K562 (cell line): ENCODE data around the gene ALDH5A1. TPM values are rescaled to one million over a fixed set of nuclear protein-coding genes. Genes with fewer than 3 reads are reported as not detected.

Source experiments
- BCOR ChIP-seq: fragments of 450-650 bp; IDR thresholded peaks from 2 replicates; pipeline ENCODE4 v1.6.1; 2016
- SAFB2 ChIP-seq: fragments of 200-400 bp; formaldehyde crosslinking; IDR thresholded peaks from 2 replicates; pipeline ENCODE4 v1.6.1; 2018; ENCODE audit warnings: borderline replicate concordance, low read length, low read depth, moderate library complexity; ENCODE audit not compliant: severe bottlenecking
- ZBTB11 ChIP-seq, 3 experiments: fragments of 200-800 bp in 1 of 3; fragments of 250-450 bp in 1 of 3; fragments of 450-650 bp in 1 of 3; sonication (Bioruptor Pico) in 1 of 3; sonication (Bioruptor generic) in 1 of 3; formaldehyde crosslinking in 1 of 3; IDR thresholded peaks; 2 replicates each; pipeline versions ENCODE4 v1.6.1 to v1.8.0; 2016 to 2022; ENCODE audit warnings: mild to moderate bottlenecking in 2 of 3, missing genetic modification characterization in 2 of 3, missing compliant biosample characterization in 1 of 3, moderate library complexity in 1 of 3
- ZFP1 ChIP-seq: fragments of 450-650 bp; formaldehyde crosslinking; IDR thresholded peaks from 2 replicates; pipeline ENCODE4 v1.4.0; 2020; ENCODE audit warnings: mild to moderate bottlenecking, mixed read lengths
- ZNF175 ChIP-seq: fragments of 200-800 bp; sonication (Bioruptor generic); IDR thresholded peaks from 2 replicates; pipeline ENCODE4 v1.6.1; 2016; ENCODE audit warnings: low read depth, mild to moderate bottlenecking, missing genetic modification characterization, missing compliant biosample characterization
- ZSCAN29 ChIP-seq: fragments of 450-650 bp; IDR thresholded peaks from 2 replicates; pipeline ENCODE4 v1.6.1; 2017
- polyA plus RNA-seq, 8 experiments: library from polyadenylated mRNA; depleted of rRNA in 4 of 8; stranded (reverse) in 5 of 8; unstranded in 3 of 8; fragments of >200 nt; fragmentation: Nextera tagmentation in 2 of 8; fragmentation: Illumina TruSeq in 1 of 8; extraction: Ambion mirVana in 2 of 8; extraction: Trizol in 1 of 8; gene quantifications; 2 replicates each; pipeline versions ENCODE4 v1.2.1 to v1.2.3, GENCODE V29; 2011 to 2014; ENCODE audit warnings: inconsistent platforms in 1 of 8, missing spikeins in 1 of 8
- total RNA-seq, 7 experiments: library from RNA; depleted of rRNA in 6 of 7; stranded (reverse); fragments of >200 nt in 6 of 7; fragmentation: Illumina TruSeq in 2 of 7; extraction: Trizol in 2 of 7; gene quantifications; 2 replicates each; pipeline versions ENCODE4 v1.2.1 to v1.2.3, GENCODE V29; 2011 to 2021; ENCODE audit warnings: low replicate concordance in 1 of 7
- TF ChIP-seq, protein P1 (sequence below): fragments of 450-650 bp; IDR thresholded peaks from one replicate; pipeline ENCODE4 v1.6.1; 2018; ENCODE audit warnings: mild to moderate bottlenecking, moderate library complexity; ENCODE audit not compliant: partially characterized antibody
- TF ChIP-seq, protein P2 (sequence below): sonication (generic); formaldehyde crosslinking; IDR thresholded peaks from 2 replicates; pipeline ENCODE4 v1.8.1; 2023; ENCODE audit warnings: mild to moderate bottlenecking, missing genetic modification reagents
- TF ChIP-seq, protein P3 (sequence below), 2 experiments: fragments of 450-650 bp in 1 of 2; sonication (generic) in 1 of 2; formaldehyde crosslinking in 1 of 2; IDR thresholded peaks; 2 replicates each; pipeline versions ENCODE4 v1.7.1 to v1.9.0; 2016 to 2022; ENCODE audit warnings: inconsistent platforms in 1 of 2, mild to moderate bottlenecking in 1 of 2, missing genetic modification reagents in 1 of 2

The ALDH5A1 gene
- total and polyA plus RNA-seq, 9 of the 15 experiments (the other 6 are each of a cell fraction or from before 2014, with no cell fraction given) = 2.2 to 19.7 (median 9.5) TPM

- TF ChIP-seq ZBTB11 (CRISPR knock-in tag; IDR thresholded peaks at IDR 0.05) (peak in 1 of 3 experiments; percentile 58; a peak in 2 of 6 replicates), ZFP1 (CRISPR knock-in tag) (no peak), ZNF175 (CRISPR knock-in tag) (no peak), SAFB2 (no peak), ZSCAN29 (no peak), BCOR (no peak; the same call in 1 of the 2 replicates)
- TF ChIP-seq, protein P1, sequence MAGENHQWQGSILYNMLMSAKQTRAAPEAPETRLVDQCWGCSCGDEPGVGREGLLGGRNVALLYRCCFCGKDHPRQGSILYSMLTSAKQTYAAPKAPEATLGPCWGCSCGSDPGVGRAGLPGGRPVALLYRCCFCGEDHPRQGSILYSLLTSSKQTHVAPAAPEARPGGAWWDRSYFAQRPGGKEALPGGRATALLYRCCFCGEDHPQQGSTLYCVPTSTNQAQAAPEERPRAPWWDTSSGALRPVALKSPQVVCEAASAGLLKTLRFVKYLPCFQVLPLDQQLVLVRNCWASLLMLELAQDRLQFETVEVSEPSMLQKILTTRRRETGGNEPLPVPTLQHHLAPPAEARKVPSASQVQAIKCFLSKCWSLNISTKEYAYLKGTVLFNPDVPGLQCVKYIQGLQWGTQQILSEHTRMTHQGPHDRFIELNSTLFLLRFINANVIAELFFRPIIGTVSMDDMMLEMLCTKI = no peak
- TF ChIP-seq, protein P2, sequence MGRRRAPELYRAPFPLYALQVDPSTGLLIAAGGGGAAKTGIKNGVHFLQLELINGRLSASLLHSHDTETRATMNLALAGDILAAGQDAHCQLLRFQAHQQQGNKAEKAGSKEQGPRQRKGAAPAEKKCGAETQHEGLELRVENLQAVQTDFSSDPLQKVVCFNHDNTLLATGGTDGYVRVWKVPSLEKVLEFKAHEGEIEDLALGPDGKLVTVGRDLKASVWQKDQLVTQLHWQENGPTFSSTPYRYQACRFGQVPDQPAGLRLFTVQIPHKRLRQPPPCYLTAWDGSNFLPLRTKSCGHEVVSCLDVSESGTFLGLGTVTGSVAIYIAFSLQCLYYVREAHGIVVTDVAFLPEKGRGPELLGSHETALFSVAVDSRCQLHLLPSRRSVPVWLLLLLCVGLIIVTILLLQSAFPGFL (CRISPR knock-in tag) = no peak
- TF ChIP-seq, protein P3, sequence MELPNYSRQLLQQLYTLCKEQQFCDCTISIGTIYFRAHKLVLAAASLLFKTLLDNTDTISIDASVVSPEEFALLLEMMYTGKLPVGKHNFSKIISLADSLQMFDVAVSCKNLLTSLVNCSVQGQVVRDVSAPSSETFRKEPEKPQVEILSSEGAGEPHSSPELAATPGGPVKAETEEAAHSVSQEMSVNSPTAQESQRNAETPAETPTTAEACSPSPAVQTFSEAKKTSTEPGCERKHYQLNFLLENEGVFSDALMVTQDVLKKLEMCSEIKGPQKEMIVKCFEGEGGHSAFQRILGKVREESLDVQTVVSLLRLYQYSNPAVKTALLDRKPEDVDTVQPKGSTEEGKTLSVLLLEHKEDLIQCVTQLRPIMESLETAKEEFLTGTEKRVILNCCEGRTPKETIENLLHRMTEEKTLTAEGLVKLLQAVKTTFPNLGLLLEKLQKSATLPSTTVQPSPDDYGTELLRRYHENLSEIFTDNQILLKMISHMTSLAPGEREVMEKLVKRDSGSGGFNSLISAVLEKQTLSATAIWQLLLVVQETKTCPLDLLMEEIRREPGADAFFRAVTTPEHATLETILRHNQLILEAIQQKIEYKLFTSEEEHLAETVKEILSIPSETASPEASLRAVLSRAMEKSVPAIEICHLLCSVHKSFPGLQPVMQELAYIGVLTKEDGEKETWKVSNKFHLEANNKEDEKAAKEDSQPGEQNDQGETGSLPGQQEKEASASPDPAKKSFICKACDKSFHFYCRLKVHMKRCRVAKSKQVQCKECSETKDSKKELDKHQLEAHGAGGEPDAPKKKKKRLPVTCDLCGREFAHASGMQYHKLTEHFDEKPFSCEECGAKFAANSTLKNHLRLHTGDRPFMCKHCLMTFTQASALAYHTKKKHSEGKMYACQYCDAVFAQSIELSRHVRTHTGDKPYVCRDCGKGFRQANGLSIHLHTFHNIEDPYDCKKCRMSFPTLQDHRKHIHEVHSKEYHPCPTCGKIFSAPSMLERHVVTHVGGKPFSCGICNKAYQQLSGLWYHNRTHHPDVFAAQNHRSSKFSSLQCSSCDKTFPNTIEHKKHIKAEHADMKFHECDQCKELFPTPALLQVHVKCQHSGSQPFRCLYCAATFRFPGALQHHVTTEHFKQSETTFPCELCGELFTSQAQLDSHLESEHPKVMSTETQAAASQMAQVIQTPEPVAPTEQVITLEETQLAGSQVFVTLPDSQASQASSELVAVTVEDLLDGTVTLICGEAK (IDR thresholded peaks at IDR 0.05) = no peak
- TF ChIP-seq, protein P3 (CRISPR knock-in tag; IDR thresholded peaks at IDR 0.05) = no peak
Measured at GRCh38 chr6:24494821-24495795, at the start of gene ALDH5A1 (continued).
